WTC11 (cell line): Measurements from ENCODE around the gene SYT13. TPM values are rescaled to one million over a fixed set of nuclear protein-coding genes. Genes with fewer than 3 reads are reported as not detected.

Source experiments
- ATAC-seq: fragments of 200-7000 bp; cut with Tn5 transposase; 2 replicates; pipeline ENCODE4 v1.10.0; 2021; ENCODE audit warnings: mild to moderate bottlenecking, moderate library complexity
- CTCF ChIA-PET: fragments of 300-600 bp; sonication (Branson Sonifier 250); formaldehyde crosslinking; loops from one replicate; lab custom pipeline; 2021; ENCODE audit warnings: antibody characterized with exemption; lab: Charles Lee
- POLR2A ChIA-PET: fragments of 350-600 bp; sonication (Branson Sonifier 250); formaldehyde crosslinking; loops from one replicate; lab custom pipeline; 2021; ENCODE audit warnings: antibody characterized with exemption; lab: Charles Lee
- DNase-seq: peaks from one replicate; pipeline ENCODE4 v3.0.0; 2021; ENCODE audit warnings: low spot score
- H3K27ac Mint-ChIP-seq: 2 replicates; pipeline ENCODE4 v1.8.0; 2021; ENCODE audit warnings: mixed read lengths
- H3K27me3 Mint-ChIP-seq: 2 replicates; pipeline ENCODE4 v1.8.0; 2021; ENCODE audit warnings: low read depth, mild to moderate bottlenecking, moderate library complexity, mixed read lengths
- H3K36me3 Mint-ChIP-seq: 2 replicates; pipeline ENCODE4 v1.8.0; 2021; ENCODE audit warnings: mixed read lengths
- H3K4me1 Mint-ChIP-seq: 2 replicates; pipeline ENCODE4 v1.8.0; 2022; ENCODE audit warnings: mixed read lengths
- H3K4me3 Mint-ChIP-seq: 2 replicates; pipeline ENCODE4 v1.8.0; 2021; ENCODE audit warnings: mild to moderate bottlenecking, moderate library complexity, mixed read lengths
- H3K9me3 Mint-ChIP-seq: 2 replicates; pipeline ENCODE4 v1.8.0; 2021; ENCODE audit warnings: mixed read lengths
- CTCF ChIP-seq: fragments of 200-600 bp; IDR thresholded peaks from 2 replicates; pipeline ENCODE4 v1.8.0; 2022; ENCODE audit warnings: antibody characterized with exemption
- ELF4 ChIP-seq: sonication (generic); formaldehyde crosslinking; IDR thresholded peaks from 2 replicates; pipeline ENCODE4 v1.8.1; 2022; ENCODE audit warnings: low read depth, mild to moderate bottlenecking, moderate library complexity, missing genetic modification reagents
- MLX ChIP-seq: sonication (generic); formaldehyde crosslinking; IDR thresholded peaks from 2 replicates; pipeline ENCODE4 v1.8.1; 2023; ENCODE audit warnings: mild to moderate bottlenecking, missing genetic modification reagents, moderate library complexity
- ZNF423 ChIP-seq: fragments of 250-450 bp; sonication (Bioruptor Pico); IDR thresholded peaks from 2 replicates; pipeline ENCODE4 v2.1.2; 2022; ENCODE audit warnings: mild to moderate bottlenecking, moderate library complexity
- total RNA-seq: library from RNA; stranded (reverse); gene quantifications from 3 replicates; pipeline ENCODE4 v1.2.3, GENCODE V29; 2021
- TF ChIP-seq, protein P1 (sequence below): fragments of 250-450 bp; sonication (Bioruptor Pico); IDR thresholded peaks from 2 replicates; pipeline ENCODE4 v1.9.0; 2021; ENCODE audit warnings: mild to moderate bottlenecking
- TF ChIP-seq, protein P2 (sequence below): sonication (generic); formaldehyde crosslinking; IDR thresholded peaks from 2 replicates; pipeline ENCODE4 v1.8.1; 2022; ENCODE audit warnings: low read depth, missing genetic modification reagents, borderline replicate concordance
- TF ChIP-seq, protein P3 (sequence below): fragments of 250-450 bp; sonication (Bioruptor Pico); conservative IDR thresholded peaks from 2 replicates; pipeline ENCODE4 v1.9.0; 2021; ENCODE audit warnings: mild to moderate bottlenecking

The SYT13 gene
- total RNA-seq, 1 experiment from 2014 or later = 10.8 TPM

DNA sequence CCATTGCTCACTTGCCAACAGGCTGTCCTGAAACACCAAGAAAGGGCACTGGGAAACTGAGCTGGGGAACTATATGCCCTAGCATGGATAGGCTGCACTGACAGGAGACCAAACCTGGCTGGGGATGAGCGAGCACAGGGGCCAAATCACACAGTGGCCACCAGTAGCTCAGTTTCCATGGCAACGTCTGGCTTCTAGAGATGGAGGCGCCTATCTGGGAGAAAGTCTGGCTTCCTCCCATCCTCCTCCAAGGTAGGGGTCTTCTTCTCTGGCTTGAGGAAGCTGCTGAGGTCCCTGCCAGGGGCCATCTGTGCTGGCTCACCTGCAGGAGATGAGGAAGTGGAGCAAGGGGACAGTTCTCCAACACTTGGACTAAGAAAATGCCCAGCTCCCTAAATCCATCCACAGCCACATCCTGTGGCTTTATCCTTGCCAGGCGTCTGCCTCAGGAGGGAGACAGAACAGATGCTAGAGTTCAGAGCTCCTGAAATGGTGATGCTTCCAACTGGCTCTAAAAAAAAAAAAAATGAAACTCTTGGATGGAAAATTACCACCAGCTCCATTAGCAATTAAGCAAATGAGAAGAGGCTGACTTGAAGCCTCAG lies 48.3 kb downstream of the SYT13 start (continued):
- TF ChIP-seq, protein P1, sequence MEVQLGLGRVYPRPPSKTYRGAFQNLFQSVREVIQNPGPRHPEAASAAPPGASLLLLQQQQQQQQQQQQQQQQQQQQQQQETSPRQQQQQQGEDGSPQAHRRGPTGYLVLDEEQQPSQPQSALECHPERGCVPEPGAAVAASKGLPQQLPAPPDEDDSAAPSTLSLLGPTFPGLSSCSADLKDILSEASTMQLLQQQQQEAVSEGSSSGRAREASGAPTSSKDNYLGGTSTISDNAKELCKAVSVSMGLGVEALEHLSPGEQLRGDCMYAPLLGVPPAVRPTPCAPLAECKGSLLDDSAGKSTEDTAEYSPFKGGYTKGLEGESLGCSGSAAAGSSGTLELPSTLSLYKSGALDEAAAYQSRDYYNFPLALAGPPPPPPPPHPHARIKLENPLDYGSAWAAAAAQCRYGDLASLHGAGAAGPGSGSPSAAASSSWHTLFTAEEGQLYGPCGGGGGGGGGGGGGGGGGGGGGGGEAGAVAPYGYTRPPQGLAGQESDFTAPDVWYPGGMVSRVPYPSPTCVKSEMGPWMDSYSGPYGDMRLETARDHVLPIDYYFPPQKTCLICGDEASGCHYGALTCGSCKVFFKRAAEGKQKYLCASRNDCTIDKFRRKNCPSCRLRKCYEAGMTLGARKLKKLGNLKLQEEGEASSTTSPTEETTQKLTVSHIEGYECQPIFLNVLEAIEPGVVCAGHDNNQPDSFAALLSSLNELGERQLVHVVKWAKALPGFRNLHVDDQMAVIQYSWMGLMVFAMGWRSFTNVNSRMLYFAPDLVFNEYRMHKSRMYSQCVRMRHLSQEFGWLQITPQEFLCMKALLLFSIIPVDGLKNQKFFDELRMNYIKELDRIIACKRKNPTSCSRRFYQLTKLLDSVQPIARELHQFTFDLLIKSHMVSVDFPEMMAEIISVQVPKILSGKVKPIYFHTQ (CRISPR knock-in tag) = no peak
- TF ChIP-seq MLX (CRISPR knock-in tag) (no peak), ELF4 (no peak)
- TF ChIP-seq, protein P2, sequence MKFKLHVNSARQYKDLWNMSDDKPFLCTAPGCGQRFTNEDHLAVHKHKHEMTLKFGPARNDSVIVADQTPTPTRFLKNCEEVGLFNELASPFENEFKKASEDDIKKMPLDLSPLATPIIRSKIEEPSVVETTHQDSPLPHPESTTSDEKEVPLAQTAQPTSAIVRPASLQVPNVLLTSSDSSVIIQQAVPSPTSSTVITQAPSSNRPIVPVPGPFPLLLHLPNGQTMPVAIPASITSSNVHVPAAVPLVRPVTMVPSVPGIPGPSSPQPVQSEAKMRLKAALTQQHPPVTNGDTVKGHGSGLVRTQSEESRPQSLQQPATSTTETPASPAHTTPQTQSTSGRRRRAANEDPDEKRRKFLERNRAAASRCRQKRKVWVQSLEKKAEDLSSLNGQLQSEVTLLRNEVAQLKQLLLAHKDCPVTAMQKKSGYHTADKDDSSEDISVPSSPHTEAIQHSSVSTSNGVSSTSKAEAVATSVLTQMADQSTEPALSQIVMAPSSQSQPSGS (CRISPR knock-in tag) = no peak
- TF ChIP-seq, protein P3, sequence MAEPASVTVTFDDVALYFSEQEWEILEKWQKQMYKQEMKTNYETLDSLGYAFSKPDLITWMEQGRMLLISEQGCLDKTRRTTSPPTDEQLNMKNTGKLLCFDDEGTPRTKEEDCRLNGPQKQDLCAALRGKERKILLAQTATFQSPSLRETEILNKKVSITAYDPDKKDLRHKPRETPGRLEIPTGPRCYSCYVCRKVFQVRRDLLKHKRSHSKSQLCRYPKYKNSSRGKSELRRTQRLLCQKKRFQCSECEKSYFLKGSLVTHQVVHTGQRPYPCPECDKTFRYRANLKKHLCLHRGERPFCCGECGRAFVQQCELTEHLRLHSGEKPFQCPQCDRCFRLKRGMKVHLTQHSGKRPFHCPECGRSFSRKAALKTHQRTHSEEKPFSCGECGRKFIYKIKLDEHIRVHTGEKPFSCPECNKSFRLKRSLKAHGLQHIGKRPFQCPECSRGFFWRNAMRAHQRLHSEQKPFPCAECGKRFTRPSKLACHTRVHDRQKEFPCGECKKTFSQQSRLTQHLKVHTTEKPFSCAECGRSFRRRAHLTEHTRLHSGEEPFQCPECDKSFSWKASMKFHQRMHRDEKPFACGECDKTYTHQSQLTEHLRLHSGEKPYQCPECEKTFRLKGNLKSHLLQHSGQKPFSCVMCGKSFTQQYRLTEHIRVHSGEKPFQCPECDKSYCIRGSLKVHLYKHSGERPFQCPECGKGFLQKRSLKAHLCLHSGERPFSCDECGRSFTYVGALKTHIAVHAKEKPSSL (CRISPR knock-in tag) = no peak

GRCh38 chr11:45234306-45235006 lies 51.7 kb downstream of the SYT13 start:
- ATAC-seq (no peak), DNase-seq (no peak)
- peaks cover 4% of the 10 kb centered on the region for H3K4me1 Mint-ChIP-seq
- ChIA-PET CTCF (interaction anchor here (0.7 to 4.5 kb wide), 25 partner anchors 11 to 537 kb away, joined by 3 to 39 read pairs (median 5); partner anchors contain the start of gene SYT13), POLR2A (no interaction called here)
- H3K9me3 Mint-ChIP-seq = peaks cover 2% of the 10 kb centered on the region
- no peak for TF ChIP-seq CTCF
- H3K27ac Mint-ChIP-seq = no peak overlapping the region
- H3K36me3 Mint-ChIP-seq = no peaks in the 10 kb centered on the region
- H3K27me3 Mint-ChIP-seq = peaks cover 12% of the 10 kb centered on the region
- H3K4me3 Mint-ChIP-seq = no peak overlapping the region

DNA sequence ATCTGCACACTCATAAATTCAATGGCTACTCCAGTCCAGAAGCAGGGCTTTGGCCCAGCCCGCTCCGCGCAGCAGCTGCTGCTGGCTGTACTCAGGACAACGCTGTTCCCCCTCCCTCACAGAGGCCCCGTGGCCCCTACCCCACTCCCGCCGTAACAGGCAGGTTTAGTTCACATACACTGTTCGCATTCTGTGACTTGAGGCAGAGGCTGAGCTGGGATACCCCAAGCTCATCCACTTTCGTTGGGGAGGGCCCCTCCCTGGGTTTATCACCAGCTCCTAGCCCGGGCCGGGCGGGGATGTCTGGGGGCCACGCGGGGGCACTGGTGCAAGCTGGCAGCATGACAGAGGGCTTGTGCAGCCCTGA lies 52.4 kb downstream of the SYT13 start:
- DNase-seq (no peak), ATAC-seq (peak; percentile 8; the same call in 1 of the 2 replicates)
- CTCF ChIA-PET = interaction anchor here (0.8 to 4.5 kb wide), 45 partner anchors 9 to 650 kb away, joined by 3 to 39 read pairs (median 4); partner anchors contain the start of gene SYT13
- Mint-ChIP-seq H3K4me1 (peaks cover 4% of the 10 kb centered on the region), H3K9me3 (no peaks in the 10 kb centered on the region), H3K4me3 (no peak overlapping the region), H3K36me3 (no peaks in the 10 kb centered on the region), H3K27ac (no peak overlapping the region), H3K27me3 (peaks cover 12% of the 10 kb centered on the region)
- TF ChIP-seq ZNF423 (CRISPR knock-in tag) (no peak), CTCF (0 out of 2 replicates have a peak, but pooled peaks have one; percentile 18)
- POLR2A ChIA-PET = interaction anchor here (1.0 kb wide), 1 partner anchor 51 kb away, joined by 3 read pairs; no protein-coding TSS in a partner anchor
